Neural cell (in vitro differentiated cells): Measurements from ENCODE around the gene TEX30. TPM values are rescaled to one million over a fixed set of nuclear protein-coding genes. Genes with fewer than 3 reads are reported as not detected.

Experiments used
- H2AFZ ChIP-seq: fragments of 200-600, 300-800 bp; sonication (generic), shearing (Covaris generic); 2 replicates; pipeline ENCODE4 v1.6.0; 2014; ENCODE audit warnings: low read depth, mild to moderate bottlenecking, antibody characterized with exemption, low read length, moderate library complexity
- H3F3A ChIP-seq: fragments of 200-600 bp; shearing (Covaris generic); 2 replicates; pipeline ENCODE4 v1.6.1; 2016; ENCODE audit warnings: mild to moderate bottlenecking, moderate library complexity, mixed read lengths, antibody characterized with exemption, low read length; ENCODE audit not compliant: insufficient read depth, poor library complexity, severe bottlenecking
- H3K27ac ChIP-seq: fragments of 200-600, 300-800 bp; sonication (generic), shearing (Covaris generic); 2 replicates; pipeline ENCODE4 v1.5.1; 2014; ENCODE audit warnings: mild to moderate bottlenecking, low read length, moderate library complexity
- H3K27me3 ChIP-seq: fragments of 300-800, 200-600 bp; sonication (generic), shearing (Covaris generic); 2 replicates; pipeline ENCODE4 v1.6.0; 2014; ENCODE audit warnings: mild to moderate bottlenecking, low read depth, low read length, moderate library complexity; ENCODE audit not compliant: insufficient read depth
- H3K36me3 ChIP-seq: fragments of 300-800, 200-600 bp; sonication (generic), shearing (Covaris generic); 2 replicates; pipeline ENCODE4 v1.5.1; 2014; ENCODE audit warnings: mild to moderate bottlenecking, antibody characterized with exemption, low read length, moderate library complexity; ENCODE audit not compliant: insufficient read depth
- H3K4me2 ChIP-seq: fragments of 300-800, 200-600 bp; sonication (generic), shearing (Covaris generic); 2 replicates; pipeline ENCODE4 v1.6.0; 2014; ENCODE audit warnings: mild to moderate bottlenecking, low read length
- H3K4me3 ChIP-seq: fragments of 300-800, 200-600 bp; sonication (generic), shearing (Covaris generic); 2 replicates; pipeline ENCODE4 v1.5.1; 2014; ENCODE audit warnings: mild to moderate bottlenecking, low read length, moderate library complexity
- H3K79me2 ChIP-seq: fragments of 200-600 bp; shearing (Covaris generic); replicated peaks from 2 replicates; pipeline ENCODE4 v1.6.0; 2014; ENCODE audit warnings: mild to moderate bottlenecking, low read length, moderate library complexity; ENCODE audit not compliant: insufficient read depth
- H3K9ac ChIP-seq: fragments of 300-800, 200-600 bp; sonication (generic), shearing (Covaris generic); 2 replicates; pipeline ENCODE4 v1.6.1; 2016; ENCODE audit warnings: mild to moderate bottlenecking, low read length, mixed read lengths
- H3K9me2 ChIP-seq: fragments of 200-600 bp; shearing (Covaris generic); 2 replicates; pipeline ENCODE4 v1.6.1; 2016; ENCODE audit warnings: mild to moderate bottlenecking, low read length, mixed read lengths; ENCODE audit not compliant: insufficient read depth
- H3K9me3 ChIP-seq: fragments of 200-600, 300-800 bp; sonication (generic), shearing (Covaris generic); 2 replicates; pipeline ENCODE4 v1.6.1; 2016; ENCODE audit warnings: mild to moderate bottlenecking, mixed run types, low read length, moderate library complexity, mixed read lengths
- H4K20me1 ChIP-seq: fragments of 200-600 bp; shearing (Covaris generic); 2 replicates; pipeline ENCODE4 v1.6.1; 2016; ENCODE audit warnings: mild to moderate bottlenecking, mixed run types; ENCODE audit not compliant: insufficient read depth
- EP300 ChIP-seq: fragments of 450-650 bp; conservative IDR thresholded peaks from 2 replicates; pipeline ENCODE4 v1.6.1; 2014; ENCODE audit warnings: antibody characterized with exemption, mild to moderate bottlenecking, moderate library complexity; ENCODE audit not compliant: poor library complexity, severe bottlenecking
- EZH2 ChIP-seq: fragments of 200-600, 300-800 bp; shearing (Covaris generic), sonication (generic); IDR thresholded peaks from 2 replicates; pipeline ENCODE4 v1.6.1; 2014; ENCODE audit warnings: antibody characterized with exemption, low read length, borderline replicate concordance, mild to moderate bottlenecking; ENCODE audit not compliant: insufficient read depth, poor library complexity, severe bottlenecking
- MXI1 ChIP-seq: fragments of 450-650 bp; conservative IDR thresholded peaks from 2 replicates; pipeline ENCODE4 v1.6.1; 2014; ENCODE audit warnings: antibody characterized with exemption, mild to moderate bottlenecking; ENCODE audit not compliant: poor library complexity, severe bottlenecking
- POLR2AphosphoS5 ChIP-seq: IDR thresholded peaks from 2 replicates; pipeline ENCODE4 v1.6.1; 2012
- RAD21 ChIP-seq: fragments of 450-650 bp; conservative IDR thresholded peaks from 2 replicates; pipeline ENCODE4 v1.6.1; 2014; ENCODE audit warnings: antibody characterized with exemption, mild to moderate bottlenecking, moderate library complexity
- SMC3 ChIP-seq: fragments of 450-650 bp; conservative IDR thresholded peaks from 2 replicates; pipeline ENCODE4 v1.6.1; 2014; ENCODE audit warnings: antibody characterized with exemption, mild to moderate bottlenecking, moderate library complexity; ENCODE audit not compliant: poor library complexity
- TAF1 ChIP-seq: IDR thresholded peaks from 2 replicates; pipeline ENCODE4 v1.6.1; 2012; ENCODE audit warnings: low read depth
- polyA plus RNA-seq: library from polyadenylated mRNA; depleted of rRNA; stranded (reverse); fragments of >200 nt; gene quantifications from 2 replicates; pipeline ENCODE4 v1.2.3, GENCODE V29; 2014
- TF ChIP-seq, protein P1 (sequence below): fragments of 450-650 bp; IDR thresholded peaks from 2 replicates; pipeline ENCODE4 v1.5.1; 2014; ENCODE audit warnings: antibody characterized with exemption, mild to moderate bottlenecking, moderate library complexity; ENCODE audit not compliant: poor library complexity, severe bottlenecking
- TF ChIP-seq, protein P2 (sequence below): IDR thresholded peaks from 2 replicates; pipeline ENCODE4 v1.6.1; 2012; ENCODE audit warnings: borderline replicate concordance

TEX30 gene
- polyA plus RNA-seq, 1 donor from 2014 or later: 29.9 TPM

DNA sequence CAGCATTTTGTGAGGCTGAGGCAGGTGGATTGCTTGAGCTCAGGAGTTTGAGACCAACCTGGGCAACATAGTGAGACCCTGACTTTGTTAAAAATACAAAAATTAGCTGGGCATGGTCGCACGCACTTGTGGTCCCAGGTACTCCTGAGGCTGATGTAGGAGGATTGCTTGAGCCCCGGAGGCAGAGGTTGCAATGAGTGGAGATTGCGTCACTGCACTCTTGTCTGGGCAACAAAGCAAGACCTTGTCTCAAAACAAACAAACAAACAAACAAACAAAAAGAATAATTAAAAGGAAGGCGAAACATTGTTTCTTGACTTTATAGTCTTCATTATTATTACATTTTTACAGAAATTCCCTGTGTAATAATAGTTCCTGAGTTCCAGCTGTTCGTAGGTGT, 41.2 kb upstream of the TEX30 start:
- TF ChIP-seq RAD21 (no peak), POLR2AphosphoS5 (no peak), TAF1 (no peak), SMC3 (no peak), EP300 (no peak), MXI1 (no peak)
- TF ChIP-seq, protein P1, sequence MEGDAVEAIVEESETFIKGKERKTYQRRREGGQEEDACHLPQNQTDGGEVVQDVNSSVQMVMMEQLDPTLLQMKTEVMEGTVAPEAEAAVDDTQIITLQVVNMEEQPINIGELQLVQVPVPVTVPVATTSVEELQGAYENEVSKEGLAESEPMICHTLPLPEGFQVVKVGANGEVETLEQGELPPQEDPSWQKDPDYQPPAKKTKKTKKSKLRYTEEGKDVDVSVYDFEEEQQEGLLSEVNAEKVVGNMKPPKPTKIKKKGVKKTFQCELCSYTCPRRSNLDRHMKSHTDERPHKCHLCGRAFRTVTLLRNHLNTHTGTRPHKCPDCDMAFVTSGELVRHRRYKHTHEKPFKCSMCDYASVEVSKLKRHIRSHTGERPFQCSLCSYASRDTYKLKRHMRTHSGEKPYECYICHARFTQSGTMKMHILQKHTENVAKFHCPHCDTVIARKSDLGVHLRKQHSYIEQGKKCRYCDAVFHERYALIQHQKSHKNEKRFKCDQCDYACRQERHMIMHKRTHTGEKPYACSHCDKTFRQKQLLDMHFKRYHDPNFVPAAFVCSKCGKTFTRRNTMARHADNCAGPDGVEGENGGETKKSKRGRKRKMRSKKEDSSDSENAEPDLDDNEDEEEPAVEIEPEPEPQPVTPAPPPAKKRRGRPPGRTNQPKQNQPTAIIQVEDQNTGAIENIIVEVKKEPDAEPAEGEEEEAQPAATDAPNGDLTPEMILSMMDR: no peak
- TF ChIP-seq, protein P2, sequence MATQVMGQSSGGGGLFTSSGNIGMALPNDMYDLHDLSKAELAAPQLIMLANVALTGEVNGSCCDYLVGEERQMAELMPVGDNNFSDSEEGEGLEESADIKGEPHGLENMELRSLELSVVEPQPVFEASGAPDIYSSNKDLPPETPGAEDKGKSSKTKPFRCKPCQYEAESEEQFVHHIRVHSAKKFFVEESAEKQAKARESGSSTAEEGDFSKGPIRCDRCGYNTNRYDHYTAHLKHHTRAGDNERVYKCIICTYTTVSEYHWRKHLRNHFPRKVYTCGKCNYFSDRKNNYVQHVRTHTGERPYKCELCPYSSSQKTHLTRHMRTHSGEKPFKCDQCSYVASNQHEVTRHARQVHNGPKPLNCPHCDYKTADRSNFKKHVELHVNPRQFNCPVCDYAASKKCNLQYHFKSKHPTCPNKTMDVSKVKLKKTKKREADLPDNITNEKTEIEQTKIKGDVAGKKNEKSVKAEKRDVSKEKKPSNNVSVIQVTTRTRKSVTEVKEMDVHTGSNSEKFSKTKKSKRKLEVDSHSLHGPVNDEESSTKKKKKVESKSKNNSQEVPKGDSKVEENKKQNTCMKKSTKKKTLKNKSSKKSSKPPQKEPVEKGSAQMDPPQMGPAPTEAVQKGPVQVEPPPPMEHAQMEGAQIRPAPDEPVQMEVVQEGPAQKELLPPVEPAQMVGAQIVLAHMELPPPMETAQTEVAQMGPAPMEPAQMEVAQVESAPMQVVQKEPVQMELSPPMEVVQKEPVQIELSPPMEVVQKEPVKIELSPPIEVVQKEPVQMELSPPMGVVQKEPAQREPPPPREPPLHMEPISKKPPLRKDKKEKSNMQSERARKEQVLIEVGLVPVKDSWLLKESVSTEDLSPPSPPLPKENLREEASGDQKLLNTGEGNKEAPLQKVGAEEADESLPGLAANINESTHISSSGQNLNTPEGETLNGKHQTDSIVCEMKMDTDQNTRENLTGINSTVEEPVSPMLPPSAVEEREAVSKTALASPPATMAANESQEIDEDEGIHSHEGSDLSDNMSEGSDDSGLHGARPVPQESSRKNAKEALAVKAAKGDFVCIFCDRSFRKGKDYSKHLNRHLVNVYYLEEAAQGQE: no peak
- Histone ChIP-seq H3K4me2 (no peak overlapping the region), H3K9me3 (no peaks in the 10 kb centered on the region), H3K9me2 (no peaks in the 10 kb centered on the region), H3K4me3 (no peak overlapping the region), H3K9ac (no peak overlapping the region), H3K27ac (no peak overlapping the region), H3K36me3 (no peaks in the 10 kb centered on the region), H2AFZ (no peak overlapping the region), H3K27me3 (no peaks in the 10 kb centered on the region), H3K79me2 (no peaks in the 10 kb centered on the region), H3F3A (no peaks in the 10 kb centered on the region), H4K20me1 (no peaks in the 10 kb centered on the region)

DNA sequence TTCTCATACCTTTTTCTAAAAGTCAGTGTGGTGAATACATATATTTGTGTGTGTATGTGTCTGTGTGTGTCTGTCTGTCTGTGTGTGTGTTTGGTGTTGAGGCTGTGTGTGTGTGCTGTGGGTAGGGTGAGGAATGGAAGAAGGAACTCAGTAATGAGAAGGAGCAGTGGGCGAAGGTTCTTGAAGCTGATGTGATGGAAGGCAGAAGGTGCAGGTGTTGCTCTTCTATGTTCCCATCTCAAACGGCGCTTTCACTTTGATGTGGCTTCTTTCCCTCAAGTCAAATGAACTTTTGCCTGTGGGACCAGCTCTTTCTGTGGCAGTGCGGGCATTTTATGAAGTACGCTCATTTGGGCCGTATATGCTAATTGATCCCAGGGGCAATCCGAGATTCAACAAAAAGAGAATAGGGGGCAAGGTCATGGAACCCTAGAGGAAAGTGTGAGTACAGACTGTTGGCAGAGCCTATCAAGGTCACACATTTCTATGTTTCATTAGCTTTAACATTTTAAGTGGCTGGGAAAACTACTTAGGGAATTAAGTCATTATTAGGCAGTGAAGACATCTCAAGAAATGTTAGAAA, 40.5 kb upstream of the TEX30 start:
- Histone ChIP-seq H3K4me3 (no peak overlapping the region), H3K9me3 (no peaks in the 10 kb centered on the region), H2AFZ (no peak overlapping the region), H3F3A (no peaks in the 10 kb centered on the region), H3K4me2 (no peak overlapping the region), H3K36me3 (no peaks in the 10 kb centered on the region), H3K27ac (no peak overlapping the region), H4K20me1 (no peaks in the 10 kb centered on the region), H3K9me2 (no peaks in the 10 kb centered on the region), H3K9ac (no peak overlapping the region), H3K27me3 (no peaks in the 10 kb centered on the region), H3K79me2 (no peaks in the 10 kb centered on the region)
- TF ChIP-seq RAD21: no peak
- TF ChIP-seq MXI1: no peak
- TF ChIP-seq SMC3: no peak
- no peak for TF ChIP-seq TAF1
- no peak for TF ChIP-seq EP300
- TF ChIP-seq, protein P1: no peak
- no peak for TF ChIP-seq EZH2
- TF ChIP-seq, protein P2: no peak
- no peak for TF ChIP-seq POLR2AphosphoS5
